NCI-H2196 treated with DMSO at 0.1 percent for 48 hours (cell line): ENCODE results near the gene AGMAT.
"Not testable (repeated sequence)": the region's sequence is repeated elsewhere in the genome, so short reads cannot be mapped to it uniquely, and the experiment has no call there.

ENCODE experiments used
- DNase-seq: peaks from one replicate; lab custom pipeline; 2025; ENCODE audit not compliant: unreplicated experiment; lab: John Stamatoyannopoulos, UW

The AGMAT gene

GRCh38 chr1:15616373-15617172 lies 31.7 kb upstream of the AGMAT start:
- no peak for DNase-seq

- no peak for DNase-seq
Measured at GRCh38 chr1:15610167-15610566, 25.3 kb upstream of the AGMAT start.

- DNase-seq = no peak
Measured at GRCh38 chr1:15609631-15610030, 24.8 kb upstream of the AGMAT start.

GRCh38 chr1:15605398-15606383 lies 20.8 kb upstream of the AGMAT start:
- no peak for DNase-seq

GRCh38 chr1:15604400-15604799 lies 19.5 kb upstream of the AGMAT start:
- DNase-seq = not testable (repeated sequence)

GRCh38 chr1:15603966-15604282 lies 19.1 kb upstream of the AGMAT start:
- DNase-seq = not testable (repeated sequence)

GRCh38 chr1:15603050-15603965 lies 18.5 kb upstream of the AGMAT start:
- DNase-seq = peak; percentile 97

- DNase-seq = no peak
Measured at GRCh38 chr1:15598436-15598835, 13.6 kb upstream of the AGMAT start.

GRCh38 chr1:15595809-15596617 lies 11.2 kb upstream of the AGMAT start:
- no peak for DNase-seq

GRCh38 chr1:15592285-15592684 lies 7.4 kb upstream of the AGMAT start:
- no peak for DNase-seq

- no peak for DNase-seq
Measured at GRCh38 chr1:15583016-15583706, 1.7 kb downstream of the AGMAT start.

- no peak for DNase-seq
Measured at GRCh38 chr1:15579683-15580047, 5.2 kb downstream of the AGMAT start.

- no peak for DNase-seq
Measured at GRCh38 chr1:15578921-15579682, 5.7 kb downstream of the AGMAT start.

- peak; percentile 42 for DNase-seq
Measured at GRCh38 chr1:15577691-15578090, 7.2 kb downstream of the AGMAT start.

GRCh38 chr1:15575549-15576150 lies 9.2 kb downstream of the AGMAT start:
- no peak for DNase-seq

GRCh38 chr1:15574741-15575140 lies 10.1 kb downstream of the AGMAT start:
- DNase-seq = no peak

- DNase-seq = no peak
Measured at GRCh38 chr1:15573477-15573876, 11.4 kb downstream of the AGMAT start.

- DNase-seq = no peak
Measured at GRCh38 chr1:15571266-15571665, 13.6 kb downstream of the AGMAT start.
